ENCODE measurements around the gene MRPS7. TPM values are rescaled to one million over a fixed set of nuclear protein-coding genes. Genes with fewer than 3 reads are reported as not detected.

MRPS7 gene
- total and polyA plus RNA-seq, 2 of the 8 experiments (the other 6 are each of a cell fraction or from before 2014, with no cell fraction given) = 63.4 to 79.4 TPM

DNA sequence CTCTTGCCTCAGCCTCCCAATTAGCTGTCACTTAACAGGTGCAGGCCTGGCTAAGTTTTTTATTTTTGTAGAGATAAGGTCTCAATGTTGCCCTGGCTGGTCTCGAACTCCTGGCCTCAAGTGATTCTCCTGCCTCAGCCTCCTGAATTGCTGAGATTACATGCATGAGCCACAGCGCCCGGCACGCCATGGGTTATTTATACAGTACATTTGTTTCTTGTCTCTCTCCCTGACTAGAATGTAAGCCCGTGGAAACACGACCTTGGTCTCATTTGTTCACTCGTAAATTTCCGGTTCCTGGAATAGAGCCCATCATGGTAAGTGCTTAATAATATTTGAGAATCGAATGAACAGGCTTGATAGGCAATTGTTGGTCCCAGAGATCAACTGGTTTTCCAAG lies 25.5 kb downstream of the MRPS7 start:
- H3K4me3 ChIP-seq (ENCODE audit: extremely low read depth in 1 of 4, insufficient read depth in 2 of 4, low read depth in 3 of 4, low read length in 4 of 4) = no peak overlapping the region

More for the DNA sequence above, 25.5 kb downstream of the MRPS7 start:
- no peak overlapping the region for H4K8ac ChIP-seq (ENCODE audit: extremely low read depth, insufficient read depth, low read length)
- ChIA-PET CTCF (ENCODE audit: partially characterized antibody) (interaction anchor here (0.6 to 3.7 kb wide), 4 partner anchors 17 to 329 kb away, joined by 3 to 30 read pairs (median 11); partner anchors contain the start of gene MIF4GD), POLR2A (ENCODE audit: partially characterized antibody) (interaction anchor here (1.6 to 1.9 kb wide), 2 partner anchors 17 to 125 kb away, joined by 3 to 5 read pairs; partner anchors contain the start of gene MIF4GD)
- no peak overlapping the region for H3K4ac ChIP-seq (replicated peaks; ENCODE audit: insufficient read length, low read depth, low read length)
- 95% methylated on average over 9 of the region's 9 CpGs; no CpG with 5 or more reads in 1 of the 2 experiments for WGBS, 2 experiments (ENCODE audit: extremely low coverage in 1 of 2, insufficient coverage in 1 of 2, insufficient read length in 1 of 2, insufficient replicate concordance in 2 of 2, low coverage in 1 of 2, low lambda C conversion rate in 2 of 2, missing lambda C conversion rate in 1 of 2)
- no peak overlapping the region for H2BK5ac ChIP-seq (ENCODE audit: low read depth, low read length)
- no peak overlapping the region for H3K18ac ChIP-seq (ENCODE audit: extremely low read depth, low read length)
- no peak overlapping the region for H2AFZ ChIP-seq (ENCODE audit: low read length)
- no peak overlapping the region for H2AK5ac ChIP-seq (ENCODE audit: low read depth, low read length)
- no peak overlapping the region for H3K56ac ChIP-seq (replicated peaks; ENCODE audit: insufficient read length, low read depth, low read length)
- H3K27me3 ChIP-seq (replicated peaks in 1 of 4; ENCODE audit: control insufficient read depth in 3 of 4, extremely low read depth in 1 of 4, insufficient read depth in 3 of 4, low read length in 3 of 4) = no peaks in the 10 kb centered on the region; a peak in 2 of 7 replicates
- TF ChIP-seq CBX5 (IDR thresholded peaks at IDR 0.05; ENCODE audit: low read depth, low read length) (no peak), TCF12 (IDR thresholded peaks at IDR 0.05; ENCODE audit: low read depth, low read length) (no peak), CREB1 (IDR thresholded peaks at IDR 0.05) (no peak), HDAC2 (IDR thresholded peaks at IDR 0.05; ENCODE audit: borderline replicate concordance in 1 of 2, low read depth in 2 of 2, low read length in 2 of 2) (no peak), ATF2 (IDR thresholded peaks at IDR 0.05; ENCODE audit: low read length) (no peak), SIX5 (IDR thresholded peaks at IDR 0.05; ENCODE audit: low read depth, low read length) (no peak), EZH2 (IDR thresholded peaks at IDR 0.05; ENCODE audit: low read depth, low read length, severe bottlenecking) (no peak), GABPA (IDR thresholded peaks at IDR 0.05; ENCODE audit: borderline replicate concordance, insufficient read depth, low read length) (no peak), POU5F1 (IDR thresholded peaks at IDR 0.05; ENCODE audit: low read depth, low read length) (no peak)
- no peak for FAIRE-seq
- no peak overlapping the region for H4K91ac ChIP-seq (replicated peaks; ENCODE audit: insufficient read length, low read length)
- H3K14ac ChIP-seq (ENCODE audit: insufficient read length) = no peak overlapping the region
- H2BK120ac ChIP-seq (replicated peaks; ENCODE audit: low read depth, low read length) = no peak overlapping the region
- H2BK15ac ChIP-seq (ENCODE audit: low read length) = no peak overlapping the region
- H3K36me3 ChIP-seq (ENCODE audit: control insufficient read depth in 2 of 4, insufficient read depth in 4 of 4, low read length in 3 of 4) = peaks cover 3 to 9% (median 7%) of the 10 kb centered on the region in 4 experiments; a peak in 4 of 8 replicates
- H3K9ac ChIP-seq (replicated peaks in 1 of 4; ENCODE audit: extremely low read depth in 1 of 4, low read depth in 3 of 4, low read length in 3 of 4) = no peak overlapping the region
- H3K9me3 ChIP-seq (ENCODE audit: insufficient read depth in 2 of 2, low read depth in 1 of 2, low read length in 1 of 2) = no peaks in the 10 kb centered on the region
- DNase-seq (ENCODE audit: low read depth in 1 of 2, low spot score in 2 of 2) = no peak
- H3K27ac ChIP-seq (ENCODE audit: low read depth, low read length) = no peak overlapping the region
- H4K20me1 ChIP-seq (replicated peaks in 1 of 2; ENCODE audit: control insufficient read depth in 1 of 2, insufficient read depth in 2 of 2, low read length in 2 of 2) = peaks cover 0 to 3% of the 10 kb centered on the region in 2 experiments
- no peaks in the 10 kb centered on the region; the same call in 1 of the 2 replicates for H3K79me1 ChIP-seq (ENCODE audit: low read depth, low read length)
- H4K5ac ChIP-seq (ENCODE audit: insufficient read length, low read depth, low read length) = no peak overlapping the region
- no peak overlapping the region for H2BK12ac ChIP-seq (ENCODE audit: low read depth, low read length)
- H3K79me2 ChIP-seq (ENCODE audit: control insufficient read depth in 1 of 2, insufficient read depth in 2 of 2, low read length in 2 of 2) = 0 out of 4 replicates have a peak, but pooled peaks cover 0 to 2% of the 10 kb centered on the region in 2 experiments
- H3K23ac ChIP-seq (ENCODE audit: insufficient read length) = no peak overlapping the region
- H3K23me2 ChIP-seq (ENCODE audit: low read depth, low read length) = peaks cover 4% of the 10 kb centered on the region; the same call in 1 of the 2 replicates
- no peak overlapping the region for H2BK20ac ChIP-seq (ENCODE audit: low read length)
- no peak overlapping the region for H3K4me2 ChIP-seq (ENCODE audit: insufficient read depth in 1 of 2, low read depth in 2 of 2, low read length in 2 of 2)
- no peaks in the 10 kb centered on the region; a peak in 3 of 7 replicates for H3K4me1 ChIP-seq (replicated peaks in 1 of 4; ENCODE audit: control insufficient read depth in 3 of 4, insufficient read depth in 4 of 4, low read length in 3 of 4)
